A549 (cell line): Measurements from ENCODE around the gene MCM3AP. TPM values are rescaled to one million over a fixed set of nuclear protein-coding genes. Genes with fewer than 3 reads are reported as not detected.
"Not testable (repeated sequence)": the region's sequence is repeated elsewhere in the genome, so short reads cannot be mapped to it uniquely, and the experiment has no call there.

Source experiments
- ATAC-seq, 2 experiments: fragments of 200-7000 bp in 1 of 2; fragments of >200 bp in 1 of 2; cut with Nextera tagmentation in 1 of 2; cut with Tn5 transposase in 1 of 2; 3 replicates each; pipeline versions ENCODE4 v1.8.0 to v1.9.1; 2018 to 2020; ENCODE audit warnings: mild to moderate bottlenecking in 1 of 2, moderate library complexity in 1 of 2
- CTCF ChIA-PET: fragments of 300-600 bp; sonication (Branson Sonifier 250); formaldehyde crosslinking; extraction: SDS; loops from one replicate; lab custom pipeline; 2021; ENCODE audit warnings: antibody characterized with exemption, inconsistent platforms; lab: Yijun Ruan, JAX
- POLR2A ChIA-PET: fragments of 350-600 bp; formaldehyde crosslinking; extraction: SDS; loops from one replicate; lab custom pipeline; 2021; ENCODE audit warnings: antibody characterized with exemption, inconsistent platforms; lab: Yijun Ruan, JAX
- DNase-seq, 2 experiments: peaks; one replicate each; pipeline versions ENCODE4 v3.0.0 to v3.0.0-alpha.2; 2011 to 2016; ENCODE audit warnings: low read depth in 1 of 2, low spot score in 1 of 2
- FAIRE-seq: peaks from 2 replicates; lab custom pipeline; 2011; peaks lifted over from hg19 to GRCh38; lab: Jason Lieb, UNC
- H3K27ac ChIP-seq, 2 experiments: fragments of >200 bp; sonication (Bioruptor Twin); formaldehyde crosslinking; 3 replicates each; pipeline ENCODE4 v1.5.1; 2016 to 2017
- H3K4me1 ChIP-seq: fragments of >200 bp; sonication (Bioruptor Twin); formaldehyde crosslinking; 3 replicates; pipeline ENCODE4 v1.6.1; 2016
- H3K4me2 ChIP-seq: fragments of >200 bp; sonication (Bioruptor Twin); formaldehyde crosslinking; 3 replicates; pipeline ENCODE4 v1.6.1; 2016
- H3K4me3 ChIP-seq: fragments of >200 bp; sonication (Bioruptor Twin); formaldehyde crosslinking; 3 replicates; pipeline ENCODE4 v1.5.1; 2016
- H3K9me3 ChIP-seq: fragments of >200 bp; sonication (Bioruptor Twin); formaldehyde crosslinking; 3 replicates; pipeline ENCODE4 v1.6.1; 2016
- BCL3 ChIP-seq: fragments of >200 bp; sonication (Bioruptor Twin); formaldehyde crosslinking; IDR thresholded peaks from 3 replicates; pipeline ENCODE4 v1.6.1; 2016
- CBX2 ChIP-seq: fragments of 200-600 bp; sonication (generic); IDR thresholded peaks from 2 replicates; pipeline ENCODE4 v1.6.1; 2016; ENCODE audit warnings: low read depth, mild to moderate bottlenecking, borderline replicate concordance
- EHMT2 ChIP-seq: fragments of 200-600 bp; sonication (generic); IDR thresholded peaks from 2 replicates; pipeline ENCODE4 v1.6.1; 2016; ENCODE audit warnings: antibody characterized with exemption, low read depth, mild to moderate bottlenecking, moderate library complexity
- FOSB ChIP-seq: fragments of 250-450 bp; sonication (Bioruptor Pico); IDR thresholded peaks from 2 replicates; pipeline ENCODE4 v1.5.0; 2020; ENCODE audit warnings: mild to moderate bottlenecking, moderate library complexity
- GATA3 ChIP-seq: IDR thresholded peaks from 2 replicates; pipeline ENCODE4 v1.6.1; 2012; ENCODE audit warnings: borderline replicate concordance
- HES2 ChIP-seq: fragments of >200 bp; sonication (Bioruptor Twin); formaldehyde crosslinking; IDR thresholded peaks from 2 replicates; pipeline ENCODE4 v1.6.1; 2016
- HOXA7 ChIP-seq: fragments of 250-450 bp; sonication (Bioruptor Pico); IDR thresholded peaks from 2 replicates; pipeline ENCODE4 v1.5.0; 2020; ENCODE audit warnings: mild to moderate bottlenecking, moderate library complexity
- KDM5A ChIP-seq: fragments of 200-600 bp; sonication (generic); IDR thresholded peaks from 2 replicates; pipeline ENCODE4 v1.6.1; 2016; ENCODE audit warnings: antibody characterized with exemption, mild to moderate bottlenecking
- MAZ ChIP-seq: fragments of 150-350 bp; IDR thresholded peaks from 2 replicates; pipeline ENCODE4 v1.6.1; 2014; ENCODE audit warnings: antibody characterized with exemption, low read depth, low read length, borderline replicate concordance
- MYC ChIP-seq: IDR thresholded peaks from 2 replicates; pipeline ENCODE4 v1.6.1; 2012; ENCODE audit warnings: mild to moderate bottlenecking, inconsistent platforms, low read length, improper control_type of control experiment, borderline replicate concordance
- NPAS2 ChIP-seq: fragments of 250-450 bp; sonication (Bioruptor Pico); IDR thresholded peaks from 2 replicates; pipeline ENCODE4 v1.8.0; 2022; ENCODE audit warnings: mild to moderate bottlenecking, moderate library complexity, borderline replicate concordance
- RARB ChIP-seq: fragments of 250-450 bp; sonication (Bioruptor Pico); IDR thresholded peaks from 2 replicates; pipeline ENCODE4 v1.8.0; 2021; ENCODE audit warnings: mild to moderate bottlenecking, moderate library complexity
- SREBF2 ChIP-seq: fragments of 450-650 bp; IDR thresholded peaks from 2 replicates; pipeline ENCODE4 v1.6.1; 2014; ENCODE audit warnings: mild to moderate bottlenecking, moderate library complexity
- TP53 ChIP-seq: fragments of 250-450 bp; sonication (Bioruptor Pico); IDR thresholded peaks from 2 replicates; pipeline ENCODE4 v1.5.0; 2021; ENCODE audit warnings: mild to moderate bottlenecking, moderate library complexity
- USF2 ChIP-seq: fragments of 450-650 bp; IDR thresholded peaks from 2 replicates; pipeline ENCODE4 v1.6.1; 2014; ENCODE audit warnings: antibody characterized with exemption
- WGBS: methylation state at CpG from one replicate; pipeline ENCODE4 v1.1.6; 2017; ENCODE audit errors: missing lambda C conversion rate; 5-methylcytosine and 5-hydroxymethylcytosine counted together
- polyA plus RNA-seq, 4 experiments: library from polyadenylated mRNA; depleted of rRNA in 3 of 4; stranded (reverse); fragments of >200 nt; fragmentation: RNase III in 1 of 4; extraction: RNeasy Plus Mini Kit Qiagen cat#74134 plus additional on column Dnase treatment in 1 of 4; gene quantifications; 2 replicates in 3 of 4; 3 replicates in 1 of 4; pipeline ENCODE4 v1.2.3, GENCODE V29; 2011 to 2017
- TF ChIP-seq, protein P1 (sequence below): fragments of 250-450 bp; sonication (Bioruptor Pico); IDR thresholded peaks from 2 replicates; pipeline ENCODE4 v1.5.0; 2021; ENCODE audit warnings: mild to moderate bottlenecking, moderate library complexity, borderline replicate concordance
- TF ChIP-seq, protein P2 (sequence below): fragments of >200 bp; sonication (Bioruptor Twin); formaldehyde crosslinking; IDR thresholded peaks from 3 replicates; pipeline ENCODE4 v1.5.1; 2016
- TF ChIP-seq, protein P3 (sequence below): fragments of 150-350 bp; IDR thresholded peaks from 2 replicates; pipeline ENCODE4 v1.6.1; 2014; ENCODE audit warnings: low read depth, mild to moderate bottlenecking, low read length

The MCM3AP gene
- polyA plus RNA-seq, 2 of the 4 experiments (the other 2 are of a cell fraction), result 41.2 to 43.6 TPM

- H3K4me2 ChIP-seq, result peak overlapping the region; percentile 91
- TF ChIP-seq FOSB (CRISPR knock-in tag) (no peak), GATA3 (no peak)
- no peak overlapping the region; the same call in 2 of the 3 replicates for H3K4me3 ChIP-seq
- no peak for FAIRE-seq
- 57% methylated on average over 3 of the region's 4 CpGs for WGBS
- CTCF ChIA-PET, result interaction anchor here (0.7 to 2.3 kb wide), 2 partner anchors 11 to 254 kb away, joined by 3 to 7 read pairs; no protein-coding TSS in a partner anchor
- H3K27ac ChIP-seq, result no peak overlapping the region
- peaks cover 14% of the 10 kb centered on the region for H3K4me1 ChIP-seq
- DNase-seq, result no peak
- POLR2A ChIA-PET, result no interaction called here
- no peak for ATAC-seq
- H3K9me3 ChIP-seq, result no peaks in the 10 kb centered on the region
Observed at GRCh38 chr21:46226920-46227599, 58.4 kb downstream of the MCM3AP start.

GRCh38 chr21:46226146-46226545 is 59.3 kb downstream of the MCM3AP start:
- no peak overlapping the region for H3K4me2 ChIP-seq
- DNase-seq, result no peak
- H3K9me3 ChIP-seq, result no peaks in the 10 kb centered on the region
- ChIA-PET CTCF (interaction anchor here (0.9 to 2.3 kb wide), 3 partner anchors 10 to 14 kb away, joined by 3 to 7 read pairs (median 5); no protein-coding TSS in a partner anchor), POLR2A (no interaction called here)
- H3K27ac ChIP-seq, result no peak overlapping the region
- peaks cover 14% of the 10 kb centered on the region for H3K4me1 ChIP-seq
- 100% methylated on average over 1 of the region's 1 CpG for WGBS
- no peak for ATAC-seq
- TF ChIP-seq, protein P1, sequence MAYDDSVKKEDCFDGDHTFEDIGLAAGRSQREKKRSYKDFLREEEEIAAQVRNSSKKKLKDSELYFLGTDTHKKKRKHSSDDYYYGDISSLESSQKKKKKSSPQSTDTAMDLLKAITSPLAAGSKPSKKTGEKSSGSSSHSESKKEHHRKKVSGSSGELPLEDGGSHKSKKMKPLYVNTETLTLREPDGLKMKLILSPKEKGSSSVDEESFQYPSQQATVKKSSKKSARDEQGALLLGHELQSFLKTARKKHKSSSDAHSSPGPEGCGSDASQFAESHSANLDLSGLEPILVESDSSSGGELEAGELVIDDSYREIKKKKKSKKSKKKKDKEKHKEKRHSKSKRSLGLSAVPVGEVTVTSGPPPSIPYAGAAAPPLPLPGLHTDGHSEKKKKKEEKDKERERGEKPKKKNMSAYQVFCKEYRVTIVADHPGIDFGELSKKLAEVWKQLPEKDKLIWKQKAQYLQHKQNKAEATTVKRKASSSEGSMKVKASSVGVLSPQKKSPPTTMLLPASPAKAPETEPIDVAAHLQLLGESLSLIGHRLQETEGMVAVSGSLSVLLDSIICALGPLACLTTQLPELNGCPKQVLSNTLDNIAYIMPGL (CRISPR knock-in tag), result no peak
- no peak for TF ChIP-seq KDM5A
- TF ChIP-seq, protein P2, sequence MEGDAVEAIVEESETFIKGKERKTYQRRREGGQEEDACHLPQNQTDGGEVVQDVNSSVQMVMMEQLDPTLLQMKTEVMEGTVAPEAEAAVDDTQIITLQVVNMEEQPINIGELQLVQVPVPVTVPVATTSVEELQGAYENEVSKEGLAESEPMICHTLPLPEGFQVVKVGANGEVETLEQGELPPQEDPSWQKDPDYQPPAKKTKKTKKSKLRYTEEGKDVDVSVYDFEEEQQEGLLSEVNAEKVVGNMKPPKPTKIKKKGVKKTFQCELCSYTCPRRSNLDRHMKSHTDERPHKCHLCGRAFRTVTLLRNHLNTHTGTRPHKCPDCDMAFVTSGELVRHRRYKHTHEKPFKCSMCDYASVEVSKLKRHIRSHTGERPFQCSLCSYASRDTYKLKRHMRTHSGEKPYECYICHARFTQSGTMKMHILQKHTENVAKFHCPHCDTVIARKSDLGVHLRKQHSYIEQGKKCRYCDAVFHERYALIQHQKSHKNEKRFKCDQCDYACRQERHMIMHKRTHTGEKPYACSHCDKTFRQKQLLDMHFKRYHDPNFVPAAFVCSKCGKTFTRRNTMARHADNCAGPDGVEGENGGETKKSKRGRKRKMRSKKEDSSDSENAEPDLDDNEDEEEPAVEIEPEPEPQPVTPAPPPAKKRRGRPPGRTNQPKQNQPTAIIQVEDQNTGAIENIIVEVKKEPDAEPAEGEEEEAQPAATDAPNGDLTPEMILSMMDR, result no peak
- no peak for TF ChIP-seq EHMT2
- TF ChIP-seq, protein P3, sequence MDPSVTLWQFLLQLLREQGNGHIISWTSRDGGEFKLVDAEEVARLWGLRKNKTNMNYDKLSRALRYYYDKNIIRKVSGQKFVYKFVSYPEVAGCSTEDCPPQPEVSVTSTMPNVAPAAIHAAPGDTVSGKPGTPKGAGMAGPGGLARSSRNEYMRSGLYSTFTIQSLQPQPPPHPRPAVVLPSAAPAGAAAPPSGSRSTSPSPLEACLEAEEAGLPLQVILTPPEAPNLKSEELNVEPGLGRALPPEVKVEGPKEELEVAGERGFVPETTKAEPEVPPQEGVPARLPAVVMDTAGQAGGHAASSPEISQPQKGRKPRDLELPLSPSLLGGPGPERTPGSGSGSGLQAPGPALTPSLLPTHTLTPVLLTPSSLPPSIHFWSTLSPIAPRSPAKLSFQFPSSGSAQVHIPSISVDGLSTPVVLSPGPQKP, result no peak
- no peak for TF ChIP-seq TP53 (CRISPR knock-in tag)
- no peak for TF ChIP-seq MYC
- TF ChIP-seq NPAS2 (CRISPR knock-in tag), result no peak
- no peak for TF ChIP-seq MAZ
- TF ChIP-seq USF2, result no peak
- TF ChIP-seq HES2, result no peak
- TF ChIP-seq CBX2, result no peak
- TF ChIP-seq BCL3, result no peak
- TF ChIP-seq RARB (CRISPR knock-in tag), result no peak
- TF ChIP-seq GATA3, result no peak
- no peak for TF ChIP-seq HOXA7
- TF ChIP-seq SREBF2, result no peak
- FAIRE-seq, result no peak
- H3K4me3 ChIP-seq, result no peak overlapping the region

- H3K4me3 ChIP-seq, POLR2A ChIA-PET, FAIRE-seq, H3K9me3 ChIP-seq, ATAC-seq, DNase-seq, H3K4me1 ChIP-seq, H3K27ac ChIP-seq, H3K4me2 ChIP-seq: not testable (repeated sequence)
- WGBS, result 94% methylated on average over 18 of the region's 18 CpGs
- CTCF ChIA-PET, result interaction anchor here (1.0 kb wide), 1 partner anchor 70 kb away, joined by 3 read pairs; no protein-coding TSS in a partner anchor
Observed at GRCh38 chr21:46223661-46224060, 61.8 kb downstream of the MCM3AP start.
